Ishikawa (cell line): ENCODE results near the gene ANO4.

Source experiments
- CEBPB ChIP-seq: IDR thresholded peaks from 2 replicates; pipeline ENCODE4 v1.6.1; 2012
- RAD21 ChIP-seq: IDR thresholded peaks from 2 replicates; pipeline ENCODE4 v1.6.1; 2012; ENCODE audit warnings: low read depth
- TCF12 ChIP-seq: IDR thresholded peaks from 2 replicates; pipeline ENCODE4 v1.6.1; 2012; ENCODE audit warnings: low read depth
- TF ChIP-seq, protein P1 (sequence below): IDR thresholded peaks from 2 replicates; pipeline ENCODE4 v1.6.1; 2012; ENCODE audit warnings: low read depth, mild to moderate bottlenecking
- TF ChIP-seq, protein P2 (sequence below): IDR thresholded peaks from 2 replicates; pipeline ENCODE4 v1.6.1; 2012
- TF ChIP-seq, protein P3 (sequence below): IDR thresholded peaks from 2 replicates; pipeline ENCODE4 v1.6.1; 2012

DNA sequence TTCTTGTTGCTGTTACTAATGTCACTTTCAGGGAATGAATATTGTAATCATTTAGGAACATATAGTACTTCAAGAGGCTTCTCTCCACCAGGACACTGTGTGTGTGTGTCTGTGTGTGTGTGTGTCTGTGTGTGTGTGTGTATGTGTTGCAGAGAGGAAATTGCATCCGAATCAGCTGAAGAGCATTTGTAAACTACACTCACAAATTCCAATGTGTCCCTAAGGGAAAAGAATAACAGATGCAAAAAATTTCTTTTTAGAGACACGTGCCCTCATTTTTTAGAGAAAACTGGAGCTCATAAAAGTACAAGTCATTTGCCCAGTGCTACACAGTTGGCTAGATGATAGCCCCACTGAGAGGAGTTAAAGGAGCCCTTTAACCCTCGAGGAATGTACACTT lies 168.8 kb downstream of the ANO4 start:
- TF ChIP-seq TCF12 (no peak), CEBPB (no peak), RAD21 (no peak)
- TF ChIP-seq, protein P1, sequence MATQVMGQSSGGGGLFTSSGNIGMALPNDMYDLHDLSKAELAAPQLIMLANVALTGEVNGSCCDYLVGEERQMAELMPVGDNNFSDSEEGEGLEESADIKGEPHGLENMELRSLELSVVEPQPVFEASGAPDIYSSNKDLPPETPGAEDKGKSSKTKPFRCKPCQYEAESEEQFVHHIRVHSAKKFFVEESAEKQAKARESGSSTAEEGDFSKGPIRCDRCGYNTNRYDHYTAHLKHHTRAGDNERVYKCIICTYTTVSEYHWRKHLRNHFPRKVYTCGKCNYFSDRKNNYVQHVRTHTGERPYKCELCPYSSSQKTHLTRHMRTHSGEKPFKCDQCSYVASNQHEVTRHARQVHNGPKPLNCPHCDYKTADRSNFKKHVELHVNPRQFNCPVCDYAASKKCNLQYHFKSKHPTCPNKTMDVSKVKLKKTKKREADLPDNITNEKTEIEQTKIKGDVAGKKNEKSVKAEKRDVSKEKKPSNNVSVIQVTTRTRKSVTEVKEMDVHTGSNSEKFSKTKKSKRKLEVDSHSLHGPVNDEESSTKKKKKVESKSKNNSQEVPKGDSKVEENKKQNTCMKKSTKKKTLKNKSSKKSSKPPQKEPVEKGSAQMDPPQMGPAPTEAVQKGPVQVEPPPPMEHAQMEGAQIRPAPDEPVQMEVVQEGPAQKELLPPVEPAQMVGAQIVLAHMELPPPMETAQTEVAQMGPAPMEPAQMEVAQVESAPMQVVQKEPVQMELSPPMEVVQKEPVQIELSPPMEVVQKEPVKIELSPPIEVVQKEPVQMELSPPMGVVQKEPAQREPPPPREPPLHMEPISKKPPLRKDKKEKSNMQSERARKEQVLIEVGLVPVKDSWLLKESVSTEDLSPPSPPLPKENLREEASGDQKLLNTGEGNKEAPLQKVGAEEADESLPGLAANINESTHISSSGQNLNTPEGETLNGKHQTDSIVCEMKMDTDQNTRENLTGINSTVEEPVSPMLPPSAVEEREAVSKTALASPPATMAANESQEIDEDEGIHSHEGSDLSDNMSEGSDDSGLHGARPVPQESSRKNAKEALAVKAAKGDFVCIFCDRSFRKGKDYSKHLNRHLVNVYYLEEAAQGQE = no peak
- TF ChIP-seq, protein P2, sequence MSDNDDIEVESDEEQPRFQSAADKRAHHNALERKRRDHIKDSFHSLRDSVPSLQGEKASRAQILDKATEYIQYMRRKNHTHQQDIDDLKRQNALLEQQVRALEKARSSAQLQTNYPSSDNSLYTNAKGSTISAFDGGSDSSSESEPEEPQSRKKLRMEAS = no peak
- TF ChIP-seq, protein P3, sequence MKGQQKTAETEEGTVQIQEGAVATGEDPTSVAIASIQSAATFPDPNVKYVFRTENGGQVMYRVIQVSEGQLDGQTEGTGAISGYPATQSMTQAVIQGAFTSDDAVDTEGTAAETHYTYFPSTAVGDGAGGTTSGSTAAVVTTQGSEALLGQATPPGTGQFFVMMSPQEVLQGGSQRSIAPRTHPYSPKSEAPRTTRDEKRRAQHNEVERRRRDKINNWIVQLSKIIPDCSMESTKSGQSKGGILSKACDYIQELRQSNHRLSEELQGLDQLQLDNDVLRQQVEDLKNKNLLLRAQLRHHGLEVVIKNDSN = no peak
